HL-60 (cell line): ENCODE measurements around the gene CACNG3.

Experiments
- DNase-seq, 2 experiments: peaks; one replicate each; pipeline ENCODE4 v3.0.0-alpha.2; 2010 to 2020; ENCODE audit warnings: low read depth in 1 of 2, low spot score in 1 of 2
- H3K27ac ChIP-seq: fragments of 250-450 bp; sonication (Bioruptor Pico); replicated peaks from 2 replicates; pipeline ENCODE4 v1.5.1; 2020; ENCODE audit warnings: mild to moderate bottlenecking, moderate library complexity
- H3K27me3 ChIP-seq: fragments of 250-450 bp; sonication (Bioruptor Pico); 2 replicates; pipeline ENCODE4 v1.5.1; 2021; ENCODE audit warnings: mild to moderate bottlenecking, moderate library complexity; ENCODE audit not compliant: insufficient read depth, poor library complexity, severe bottlenecking
- H3K4me3 ChIP-seq: replicated peaks from 2 replicates; pipeline ENCODE4 v1.5.1; 2011; ENCODE audit warnings: mild to moderate bottlenecking, control low read depth, low read length; ENCODE audit not compliant: insufficient read depth
- CTCF ChIP-seq: IDR thresholded peaks from one replicate; pipeline ENCODE4 v1.5.1; 2011; ENCODE audit warnings: low read length, control low read depth, inconsistent platforms; ENCODE audit not compliant: insufficient read depth
- GABPA ChIP-seq: IDR thresholded peaks from 2 replicates; pipeline ENCODE4 v1.6.1; 2012; ENCODE audit warnings: low read depth
- POLR2AphosphoS5 ChIP-seq: IDR thresholded peaks from 2 replicates; pipeline ENCODE4 v1.6.1; 2012; ENCODE audit warnings: low read depth
- SPI1 ChIP-seq: IDR thresholded peaks from 2 replicates; pipeline ENCODE4 v1.6.1; 2012; ENCODE audit warnings: low read depth, mild to moderate bottlenecking, borderline replicate concordance
- TF ChIP-seq, protein P1 (sequence below): IDR thresholded peaks from 2 replicates; pipeline ENCODE4 v1.6.1; 2012; ENCODE audit warnings: low read depth; ENCODE audit not compliant: insufficient replicate concordance

The CACNG3 gene

DNA sequence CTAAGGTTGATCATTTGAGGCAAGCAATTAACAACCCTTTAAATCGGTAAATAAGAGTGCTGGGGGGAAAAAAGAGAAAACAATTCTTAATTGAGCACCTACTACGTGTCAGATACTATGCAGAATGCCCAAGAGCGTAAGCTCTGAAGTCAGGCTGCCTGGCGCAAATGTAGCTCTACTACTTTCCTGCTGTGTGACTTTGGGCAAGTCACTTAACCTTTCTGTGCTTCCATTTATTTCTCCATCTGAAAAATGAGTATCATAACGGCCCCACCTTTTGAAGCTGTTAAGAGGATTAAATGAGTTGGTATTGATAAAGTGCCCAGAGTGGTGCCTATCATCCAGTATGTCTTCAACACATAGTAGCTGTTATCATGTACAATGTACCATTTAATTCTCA lies 102.0 kb downstream of the CACNG3 start:
- H3K27me3 ChIP-seq = no peaks in the 10 kb centered on the region
- DNase-seq = no peak
- TF ChIP-seq, protein P1, sequence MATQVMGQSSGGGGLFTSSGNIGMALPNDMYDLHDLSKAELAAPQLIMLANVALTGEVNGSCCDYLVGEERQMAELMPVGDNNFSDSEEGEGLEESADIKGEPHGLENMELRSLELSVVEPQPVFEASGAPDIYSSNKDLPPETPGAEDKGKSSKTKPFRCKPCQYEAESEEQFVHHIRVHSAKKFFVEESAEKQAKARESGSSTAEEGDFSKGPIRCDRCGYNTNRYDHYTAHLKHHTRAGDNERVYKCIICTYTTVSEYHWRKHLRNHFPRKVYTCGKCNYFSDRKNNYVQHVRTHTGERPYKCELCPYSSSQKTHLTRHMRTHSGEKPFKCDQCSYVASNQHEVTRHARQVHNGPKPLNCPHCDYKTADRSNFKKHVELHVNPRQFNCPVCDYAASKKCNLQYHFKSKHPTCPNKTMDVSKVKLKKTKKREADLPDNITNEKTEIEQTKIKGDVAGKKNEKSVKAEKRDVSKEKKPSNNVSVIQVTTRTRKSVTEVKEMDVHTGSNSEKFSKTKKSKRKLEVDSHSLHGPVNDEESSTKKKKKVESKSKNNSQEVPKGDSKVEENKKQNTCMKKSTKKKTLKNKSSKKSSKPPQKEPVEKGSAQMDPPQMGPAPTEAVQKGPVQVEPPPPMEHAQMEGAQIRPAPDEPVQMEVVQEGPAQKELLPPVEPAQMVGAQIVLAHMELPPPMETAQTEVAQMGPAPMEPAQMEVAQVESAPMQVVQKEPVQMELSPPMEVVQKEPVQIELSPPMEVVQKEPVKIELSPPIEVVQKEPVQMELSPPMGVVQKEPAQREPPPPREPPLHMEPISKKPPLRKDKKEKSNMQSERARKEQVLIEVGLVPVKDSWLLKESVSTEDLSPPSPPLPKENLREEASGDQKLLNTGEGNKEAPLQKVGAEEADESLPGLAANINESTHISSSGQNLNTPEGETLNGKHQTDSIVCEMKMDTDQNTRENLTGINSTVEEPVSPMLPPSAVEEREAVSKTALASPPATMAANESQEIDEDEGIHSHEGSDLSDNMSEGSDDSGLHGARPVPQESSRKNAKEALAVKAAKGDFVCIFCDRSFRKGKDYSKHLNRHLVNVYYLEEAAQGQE = no peak
- TF ChIP-seq POLR2AphosphoS5 = no peak
- no peak for TF ChIP-seq GABPA
- TF ChIP-seq SPI1 = no peak
- no peak for TF ChIP-seq CTCF
- no peak overlapping the region for H3K27ac ChIP-seq
- H3K4me3 ChIP-seq = no peak overlapping the region

DNA sequence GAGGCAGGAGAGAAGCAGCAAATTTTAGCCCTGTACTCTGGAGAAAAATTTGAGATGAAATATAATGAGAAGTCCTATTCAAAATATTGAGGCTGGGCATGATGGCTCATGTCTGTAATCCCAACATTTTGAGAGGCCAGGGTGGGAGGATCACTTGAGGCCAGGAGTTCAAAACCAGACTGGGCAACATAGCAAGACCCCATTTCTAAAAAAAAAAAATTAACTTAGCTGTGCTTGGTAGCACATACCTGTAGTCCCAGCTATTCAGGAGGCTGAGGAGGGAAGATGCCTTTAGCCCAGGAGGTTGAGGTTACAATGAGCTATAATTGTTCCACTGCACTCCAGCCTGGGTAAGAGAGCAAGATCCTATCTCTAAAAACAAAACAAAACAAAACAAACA lies 103.4 kb downstream of the CACNG3 start:
- Histone ChIP-seq H3K27me3 (no peaks in the 10 kb centered on the region), H3K27ac (no peak overlapping the region), H3K4me3 (no peak overlapping the region)
- DNase-seq = no peak
- TF ChIP-seq POLR2AphosphoS5 (no peak), CTCF (no peak), SPI1 (no peak), GABPA (no peak)
- TF ChIP-seq, protein P1 = no peak

- Histone ChIP-seq H3K27ac (no peak overlapping the region), H3K27me3 (peaks cover 3% of the 10 kb centered on the region), H3K4me3 (no peak overlapping the region)
- TF ChIP-seq, protein P1 = no peak
- no peak for DNase-seq
These were observed 104.8 kb downstream of the CACNG3 start for GRCh38 chr16:24360936-24361335.

DNA sequence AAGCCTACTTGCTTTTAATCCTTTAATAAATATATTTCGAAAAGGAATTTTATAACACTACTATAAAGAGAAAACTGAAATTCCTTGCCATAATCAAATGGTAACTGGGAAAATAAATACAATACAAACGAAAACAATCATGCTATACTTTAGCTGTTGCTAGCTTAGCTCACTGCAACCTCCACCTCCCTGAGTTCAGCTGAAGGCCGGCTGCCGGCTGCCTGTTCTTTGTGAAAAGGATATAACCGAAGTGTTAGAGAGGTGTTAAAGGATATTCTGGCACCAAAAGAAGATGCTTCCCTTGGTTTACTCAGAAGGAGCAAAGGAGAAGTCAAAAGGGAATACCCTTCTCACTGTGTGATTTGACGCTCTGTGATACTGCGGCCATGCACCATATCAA lies 108.5 kb downstream of the CACNG3 start:
- Histone ChIP-seq H3K4me3 (no peak overlapping the region), H3K27me3 (peaks cover 3% of the 10 kb centered on the region), H3K27ac (no peak overlapping the region)
- DNase-seq = no peak
- TF ChIP-seq CTCF = no peak
- TF ChIP-seq GABPA = no peak
- TF ChIP-seq, protein P1 = no peak
- TF ChIP-seq POLR2AphosphoS5 = no peak
- TF ChIP-seq SPI1 = no peak
